GM19467 (cell line): Measurements from ENCODE around the gene ETS1.
A peak's percentile ranks its signal among the peaks of the same experiment; 100 is the strongest.

Source experiments
- ATAC-seq: cut with Tn5 transposase; IDR thresholded peaks from one replicate; pipeline ENCODE4 v1.9.1; 2021; ENCODE audit warnings: mild to moderate bottlenecking, moderate library complexity; ENCODE audit not compliant: unreplicated experiment

Gene ETS1

DNA sequence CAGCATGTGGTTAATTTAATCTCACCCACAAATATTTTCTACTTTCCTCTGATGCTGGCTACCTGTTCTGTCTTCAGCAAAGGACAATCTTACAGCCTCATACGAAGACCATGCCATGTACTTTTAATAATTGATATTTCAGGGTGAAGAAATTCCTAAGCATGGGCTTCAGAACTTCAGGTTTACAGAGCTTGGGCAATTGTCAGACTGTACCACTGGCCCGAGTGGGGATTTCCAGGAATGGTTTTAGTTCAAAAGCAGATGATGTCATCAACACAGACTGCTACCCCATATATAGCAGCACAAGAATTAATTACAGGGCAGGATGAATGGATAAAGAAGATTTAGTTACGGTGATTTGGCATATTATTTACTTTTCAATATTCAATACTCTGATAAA lies 171.8 kb downstream of the ETS1 start:
- ATAC-seq = no peak

DNA sequence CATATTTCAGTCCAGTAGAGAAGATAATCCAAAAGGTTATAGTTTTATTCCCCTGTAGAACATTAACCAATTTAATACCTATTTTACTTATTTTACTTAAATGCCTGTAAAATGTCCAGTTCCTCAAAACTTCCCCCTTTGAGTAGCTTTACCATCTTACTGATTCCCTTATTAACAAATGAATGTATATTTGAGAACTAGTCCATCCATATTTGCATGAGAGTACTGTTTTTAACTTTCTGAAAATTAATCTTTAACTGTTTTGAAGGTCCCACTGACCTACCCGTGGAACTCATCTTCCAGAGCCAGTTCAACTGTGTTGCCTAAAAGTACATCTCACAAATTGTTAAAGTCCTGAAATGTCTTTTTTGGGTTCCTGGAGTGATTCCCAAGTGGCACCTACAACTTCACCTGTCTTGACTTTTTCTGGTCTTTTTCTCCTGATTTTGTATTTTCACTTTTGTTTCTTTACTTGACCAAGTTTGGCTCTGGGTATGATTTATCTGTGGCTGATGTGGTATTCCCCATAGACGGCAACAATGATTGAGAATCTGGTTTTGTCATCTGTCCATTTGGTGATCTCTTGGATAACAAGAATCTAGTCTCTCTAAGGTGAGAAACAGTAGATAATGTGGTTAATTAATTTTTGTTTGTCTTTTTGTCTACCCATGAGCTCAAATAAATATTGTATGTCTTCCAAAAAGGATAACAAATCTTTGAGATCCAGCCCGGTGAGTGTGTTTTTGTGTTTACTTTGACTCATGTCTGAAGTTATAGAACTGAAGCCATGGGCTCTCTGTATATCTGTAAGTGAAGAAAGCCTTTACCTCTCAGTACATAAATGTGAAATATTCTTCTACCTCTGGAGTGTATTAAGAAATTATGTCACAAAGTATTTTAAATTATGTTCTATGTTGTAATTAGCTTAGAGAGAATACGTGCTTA lies 174.2 kb downstream of the ETS1 start:
- peak; percentile 85 for ATAC-seq

- no peak for ATAC-seq
Measured at GRCh38 chr11:128411812-128412211, 175.5 kb downstream of the ETS1 start.

- no peak for ATAC-seq
Measured at GRCh38 chr11:128411150-128411549, 176.2 kb downstream of the ETS1 start.

DNA sequence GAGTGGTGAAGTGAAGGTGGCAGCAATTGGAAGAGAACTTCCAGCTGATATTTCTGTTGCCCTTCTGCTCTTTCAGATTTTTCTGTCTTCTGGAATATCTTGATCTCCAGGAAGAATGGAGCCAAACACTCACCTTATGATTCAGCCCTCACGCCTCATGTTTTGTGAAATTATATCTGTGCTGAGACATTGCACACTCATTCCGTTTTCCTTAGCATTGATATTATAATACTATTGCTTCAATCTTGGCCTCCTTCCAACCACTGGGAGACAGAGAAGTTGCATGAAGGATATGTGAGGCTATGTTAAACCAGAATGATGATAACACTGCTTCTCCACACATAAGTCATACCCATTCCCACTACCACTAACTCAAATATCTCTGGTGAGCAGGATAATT lies 177.9 kb downstream of the ETS1 start:
- no peak for ATAC-seq
